GM04503 (cell line): ENCODE data around the gene MXI1.
A peak's percentile ranks its signal among the peaks of the same experiment; 100 is the strongest.

ENCODE experiments used
- DNase-seq: peaks from one replicate; pipeline ENCODE4 v3.0.0-alpha.2; 2012; ENCODE audit warnings: low read depth

MXI1 gene

GRCh38 chr10:110215286-110216170 is 8.1 kb downstream of the MXI1 start:
- no peak for DNase-seq

GRCh38 chr10:110216240-110216639 is 8.8 kb downstream of the MXI1 start:
- no peak for DNase-seq

GRCh38 chr10:110216942-110217661 is 9.7 kb downstream of the MXI1 start:
- DNase-seq = no peak

GRCh38 chr10:110217662-110218008 is 10.2 kb downstream of the MXI1 start:
- no peak for DNase-seq

- no peak for DNase-seq
Observed at GRCh38 chr10:110218632-110219031, 11.2 kb downstream of the MXI1 start.

GRCh38 chr10:110219884-110220283 is 12.5 kb downstream of the MXI1 start:
- no peak for DNase-seq

- no peak for DNase-seq
Observed at GRCh38 chr10:110220398-110220797, 13.0 kb downstream of the MXI1 start.

GRCh38 chr10:110221044-110221720 is 13.8 kb downstream of the MXI1 start:
- no peak for DNase-seq

GRCh38 chr10:110221721-110222261 is 14.4 kb downstream of the MXI1 start:
- DNase-seq = peak; percentile 67

- DNase-seq = no peak
Observed at GRCh38 chr10:110222641-110223297, 15.4 kb downstream of the MXI1 start.

- no peak for DNase-seq
Observed at GRCh38 chr10:110223298-110223925, 16.0 kb downstream of the MXI1 start.

- DNase-seq = no peak
Observed at GRCh38 chr10:110224992-110225391, 17.6 kb downstream of the MXI1 start.

- no peak for DNase-seq
Observed at GRCh38 chr10:110225441-110225755, 18.0 kb downstream of the MXI1 start.

GRCh38 chr10:110225756-110226542 is 18.5 kb downstream of the MXI1 start:
- DNase-seq = peak; percentile 64

GRCh38 chr10:110226543-110226925 is 19.1 kb downstream of the MXI1 start:
- no peak for DNase-seq

- no peak for DNase-seq
Observed at GRCh38 chr10:110226926-110227641, 19.7 kb downstream of the MXI1 start.

GRCh38 chr10:110228066-110228465 is 20.7 kb downstream of the MXI1 start:
- no peak for DNase-seq

GRCh38 chr10:110229155-110229554 is 21.8 kb downstream of the MXI1 start:
- no peak for DNase-seq

GRCh38 chr10:110233846-110234245 is 26.4 kb downstream of the MXI1 start:
- no peak for DNase-seq

GRCh38 chr10:110237894-110238480 is 30.6 kb downstream of the MXI1 start:
- DNase-seq = no peak
